Osteocyte (in vitro differentiated cells): ENCODE measurements around the gene TPSAB1. TPM values are rescaled to one million over a fixed set of nuclear protein-coding genes. Genes with fewer than 3 reads are reported as not detected.
A peak's percentile ranks its signal among the peaks of the same experiment; 100 is the strongest.
"Not testable (repeated sequence)": the region's sequence is repeated elsewhere in the genome, so short reads cannot be mapped to it uniquely, and the experiment has no call there.

Source experiments
- DNase-seq: peaks from one replicate; pipeline ENCODE4 v3.0.0; 2021; ENCODE audit warnings: mixed read lengths; ENCODE audit not compliant: unreplicated experiment; ENCODE audit errors: extremely low spot score
- H3K27ac Mint-ChIP-seq: one replicate; pipeline ENCODE4 v1.8.0; 2021; ENCODE audit warnings: mild to moderate bottlenecking, mixed read lengths; ENCODE audit not compliant: unreplicated experiment
- H3K27me3 Mint-ChIP-seq: one replicate; pipeline ENCODE4 v1.8.0; 2021; ENCODE audit warnings: mixed read lengths; ENCODE audit not compliant: unreplicated experiment
- H3K36me3 Mint-ChIP-seq: one replicate; pipeline ENCODE4 v1.8.0; 2021; ENCODE audit warnings: mixed read lengths; ENCODE audit not compliant: unreplicated experiment
- H3K4me1 Mint-ChIP-seq: one replicate; pipeline ENCODE4 v1.8.0; 2021; ENCODE audit warnings: mixed read lengths; ENCODE audit not compliant: unreplicated experiment
- H3K4me3 Mint-ChIP-seq: one replicate; pipeline ENCODE4 v1.8.0; 2021; ENCODE audit warnings: mild to moderate bottlenecking, moderate library complexity, mixed read lengths; ENCODE audit not compliant: unreplicated experiment
- H3K9me3 Mint-ChIP-seq: one replicate; pipeline ENCODE4 v1.8.0; 2021; ENCODE audit warnings: mixed read lengths; ENCODE audit not compliant: unreplicated experiment
- CTCF ChIP-seq: fragments of 200-600 bp; sonication (generic); IDR thresholded peaks from 2 replicates; pipeline ENCODE4 v1.5.0; 2021; ENCODE audit warnings: antibody characterized with exemption, mild to moderate bottlenecking, moderate library complexity
- total RNA-seq: library from RNA; stranded (reverse); gene quantifications from 2 replicates; pipeline ENCODE4 v1.2.1, GENCODE V29; 2021

Gene TPSAB1
- total RNA-seq, 1 donor from 2014 or later, result not detected

GRCh38 chr16:1194665-1195392 lies 45.7 kb upstream of the TPSAB1 start:
- no peaks in the 10 kb centered on the region for H3K27me3 Mint-ChIP-seq
- H3K9me3 Mint-ChIP-seq, result no peaks in the 10 kb centered on the region
- no peak overlapping the region for H3K4me3 Mint-ChIP-seq
- no peaks in the 10 kb centered on the region for H3K4me1 Mint-ChIP-seq
- H3K27ac Mint-ChIP-seq, result no peak overlapping the region
- peak; percentile 95 for TF ChIP-seq CTCF
- H3K36me3 Mint-ChIP-seq, result no peaks in the 10 kb centered on the region
- DNase-seq, result no peak

DNA sequence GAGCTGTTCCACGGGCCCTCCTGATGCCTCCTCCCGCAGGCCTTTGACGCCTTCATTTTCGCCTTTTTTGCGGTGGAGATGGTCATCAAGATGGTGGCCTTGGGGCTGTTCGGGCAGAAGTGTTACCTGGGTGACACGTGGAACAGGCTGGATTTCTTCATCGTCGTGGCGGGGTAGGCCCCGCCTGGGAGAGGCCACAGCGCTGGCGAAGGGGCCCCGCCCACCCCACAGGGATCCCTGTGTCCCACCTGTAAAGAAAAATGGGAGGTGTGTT lies 45.2 kb upstream of the TPSAB1 start:
- no peaks in the 10 kb centered on the region for H3K27me3 Mint-ChIP-seq
- DNase-seq, result no peak
- H3K4me3 Mint-ChIP-seq, result no peak overlapping the region
- no peak overlapping the region for H3K27ac Mint-ChIP-seq
- H3K9me3 Mint-ChIP-seq, result no peaks in the 10 kb centered on the region
- H3K4me1 Mint-ChIP-seq, result no peaks in the 10 kb centered on the region
- no peak for TF ChIP-seq CTCF
- no peaks in the 10 kb centered on the region for H3K36me3 Mint-ChIP-seq

GRCh38 chr16:1196494-1196893 lies 44.0 kb upstream of the TPSAB1 start:
- TF ChIP-seq CTCF, result no peak
- Mint-ChIP-seq H3K9me3 (no peaks in the 10 kb centered on the region), H3K27ac (no peak overlapping the region), H3K27me3 (no peaks in the 10 kb centered on the region), H3K36me3 (peaks cover 4% of the 10 kb centered on the region), H3K4me1 (no peaks in the 10 kb centered on the region), H3K4me3 (no peak overlapping the region)
- no peak for DNase-seq

DNA sequence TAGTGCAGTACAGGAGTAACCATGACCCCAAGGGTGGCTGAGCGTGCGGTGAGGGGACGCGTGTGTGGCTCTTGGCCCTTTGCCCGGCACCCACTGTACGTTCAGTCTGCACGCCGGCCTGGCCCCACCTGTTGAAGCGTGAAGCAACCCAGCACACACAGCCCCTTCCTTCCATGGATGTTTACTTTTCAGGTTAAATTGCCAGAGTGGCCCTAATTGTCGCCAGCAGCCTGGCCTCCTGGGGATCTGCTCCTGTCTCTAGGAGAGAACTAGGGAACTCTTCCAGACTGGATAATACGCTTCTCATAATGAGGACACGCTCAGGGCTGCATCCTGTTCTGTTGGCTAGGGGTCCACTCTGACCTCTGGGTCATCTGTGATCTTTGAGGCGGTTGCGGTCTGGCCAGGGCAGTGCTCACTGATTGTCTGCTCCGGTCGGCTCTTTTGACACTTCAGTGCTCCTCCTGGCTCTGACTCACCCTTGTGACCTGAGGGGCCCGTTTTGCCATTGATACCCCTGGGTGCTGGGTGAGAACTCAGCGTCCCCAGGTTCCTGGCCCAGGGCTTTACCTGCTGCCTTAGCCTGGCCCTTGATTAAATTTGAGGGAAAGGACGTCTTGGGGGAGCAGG lies 43.2 kb upstream of the TPSAB1 start:
- no peaks in the 10 kb centered on the region for H3K9me3 Mint-ChIP-seq
- no peak overlapping the region for H3K4me3 Mint-ChIP-seq
- TF ChIP-seq CTCF, result no peak
- H3K4me1 Mint-ChIP-seq, result no peaks in the 10 kb centered on the region
- peaks cover 5% of the 10 kb centered on the region for H3K36me3 Mint-ChIP-seq
- no peaks in the 10 kb centered on the region for H3K27me3 Mint-ChIP-seq
- DNase-seq, result no peak
- no peak overlapping the region for H3K27ac Mint-ChIP-seq

DNA sequence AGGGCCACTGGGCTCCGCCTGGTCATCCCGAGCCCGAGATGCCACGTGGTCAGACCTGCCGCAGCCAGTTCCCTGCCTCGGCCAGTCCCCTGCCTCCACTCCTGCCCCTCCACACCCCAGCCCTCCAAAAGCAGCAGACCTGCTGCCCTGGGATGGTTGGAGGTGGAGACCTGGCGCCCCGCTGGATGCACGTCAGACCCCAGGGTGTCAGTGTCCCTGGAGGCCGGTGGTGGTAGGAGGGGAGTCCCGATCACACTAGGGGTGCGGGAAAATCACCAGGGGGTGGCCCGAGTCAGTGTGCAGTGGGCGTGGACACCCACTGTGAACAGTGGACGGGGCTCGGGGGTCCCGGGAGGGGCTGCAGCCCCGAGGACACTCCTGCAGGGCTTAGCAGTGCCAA lies 42.3 kb upstream of the TPSAB1 start:
- Mint-ChIP-seq H3K27ac (no peak overlapping the region), H3K9me3 (no peaks in the 10 kb centered on the region), H3K4me1 (no peaks in the 10 kb centered on the region), H3K4me3 (no peak overlapping the region), H3K36me3 (peaks cover 5% of the 10 kb centered on the region), H3K27me3 (no peaks in the 10 kb centered on the region)
- TF ChIP-seq CTCF, result no peak
- no peak for DNase-seq

DNA sequence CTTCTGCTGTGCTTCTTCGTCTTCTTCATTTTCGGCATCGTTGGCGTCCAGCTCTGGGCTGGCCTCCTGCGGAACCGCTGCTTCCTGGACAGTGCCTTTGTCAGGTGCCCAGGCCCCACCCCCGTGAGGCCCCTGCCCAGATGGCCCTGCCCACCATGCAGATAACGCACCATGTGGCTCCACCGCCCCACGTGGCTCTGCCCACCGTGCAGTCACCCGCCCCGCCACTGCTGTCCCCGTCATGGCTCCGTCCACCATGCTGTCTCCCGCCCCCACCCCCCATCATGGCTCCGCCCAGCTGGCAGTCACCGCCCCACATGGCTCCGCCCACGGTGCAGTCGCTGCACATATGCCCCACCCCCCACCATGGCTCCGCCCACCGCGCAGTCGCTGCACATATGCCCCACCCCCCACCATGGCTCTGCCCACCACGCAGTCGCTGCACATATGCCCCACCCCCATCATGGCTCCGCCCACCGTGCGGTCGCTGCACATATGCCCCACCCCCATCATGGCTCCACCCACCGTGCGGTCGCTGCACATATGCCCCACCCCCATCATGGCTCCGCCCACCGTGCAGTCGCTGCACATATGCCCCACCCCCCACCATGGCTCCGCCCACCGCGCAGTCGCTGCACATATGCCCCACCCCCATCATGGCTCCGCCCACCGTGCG lies 41.7 kb upstream of the TPSAB1 start:
- not testable (repeated sequence) for H3K4me1 Mint-ChIP-seq, H3K27me3 Mint-ChIP-seq, H3K4me3 Mint-ChIP-seq, H3K9me3 Mint-ChIP-seq, H3K36me3 Mint-ChIP-seq, DNase-seq, H3K27ac Mint-ChIP-seq
